Osteoblast (primary cell): Measurements from ENCODE around the gene ZNF217. TPM values are rescaled to one million over a fixed set of nuclear protein-coding genes. Genes with fewer than 3 reads are reported as not detected.
"Not testable (repeated sequence)": the region's sequence is repeated elsewhere in the genome, so short reads cannot be mapped to it uniquely, and the experiment has no call there.

Experiments
- DNase-seq: peaks from one replicate; pipeline ENCODE4 v3.0.0; 2011; ENCODE audit warnings: low spot score, mixed read lengths; ENCODE audit not compliant: insufficient read length; ENCODE audit errors: missing footprints
- H2AFZ ChIP-seq: 2 replicates; pipeline ENCODE4 v1.6.0; 2011; ENCODE audit warnings: mild to moderate bottlenecking, low read length
- H3K27ac ChIP-seq: 2 replicates; pipeline ENCODE4 v1.5.1; 2011; ENCODE audit warnings: mild to moderate bottlenecking, low read depth, low read length, moderate library complexity
- H3K27me3 ChIP-seq: 2 replicates; pipeline ENCODE4 v1.6.0; 2012; ENCODE audit warnings: mild to moderate bottlenecking, control low read depth, inconsistent platforms, low read length, moderate library complexity; ENCODE audit not compliant: insufficient read depth
- H3K36me3 ChIP-seq: 2 replicates; pipeline ENCODE4 v1.5.1; 2011; ENCODE audit warnings: mild to moderate bottlenecking, low read length, control low read depth, moderate library complexity; ENCODE audit not compliant: insufficient read depth
- H3K4me1 ChIP-seq: 2 replicates; pipeline ENCODE4 v1.5.1; 2011; ENCODE audit warnings: mild to moderate bottlenecking, low read length, control low read depth, moderate library complexity; ENCODE audit not compliant: insufficient read depth
- H3K4me2 ChIP-seq: 2 replicates; pipeline ENCODE4 v1.6.0; 2011; ENCODE audit warnings: mild to moderate bottlenecking, low read length; ENCODE audit not compliant: insufficient read depth
- H3K4me3 ChIP-seq: fragments of 200-600 bp; sonication (generic); 3 replicates; pipeline ENCODE4 v1.5.1; 2012; ENCODE audit warnings: mild to moderate bottlenecking, low read length, inconsistent platforms; ENCODE audit not compliant: insufficient read depth
- H3K79me2 ChIP-seq: 2 replicates; pipeline ENCODE4 v1.6.0; 2012; ENCODE audit warnings: mild to moderate bottlenecking, low read length, control low read depth, inconsistent platforms; ENCODE audit not compliant: insufficient read depth
- H3K9me3 ChIP-seq: 2 replicates; pipeline ENCODE4 v1.5.1; 2011; ENCODE audit warnings: low read depth, low read length, control low read depth
- H4K20me1 ChIP-seq: 2 replicates; pipeline ENCODE4 v1.6.0; 2012; ENCODE audit warnings: mild to moderate bottlenecking, low read length, control low read depth; ENCODE audit not compliant: insufficient read depth
- total RNA-seq: library from RNA; depleted of rRNA; stranded (reverse); fragments of >200 nt; gene quantifications from 2 replicates; pipeline ENCODE4 v1.2.3, GENCODE V29; 2012
- TF ChIP-seq, protein P1 (sequence below): IDR thresholded peaks from 2 replicates; pipeline ENCODE4 v1.5.1; 2011; ENCODE audit warnings: mild to moderate bottlenecking, low read depth, low read length, moderate library complexity; ENCODE audit errors: extremely low read depth

Gene ZNF217
- total RNA-seq, 1 donor: 26.4 TPM

DNA sequence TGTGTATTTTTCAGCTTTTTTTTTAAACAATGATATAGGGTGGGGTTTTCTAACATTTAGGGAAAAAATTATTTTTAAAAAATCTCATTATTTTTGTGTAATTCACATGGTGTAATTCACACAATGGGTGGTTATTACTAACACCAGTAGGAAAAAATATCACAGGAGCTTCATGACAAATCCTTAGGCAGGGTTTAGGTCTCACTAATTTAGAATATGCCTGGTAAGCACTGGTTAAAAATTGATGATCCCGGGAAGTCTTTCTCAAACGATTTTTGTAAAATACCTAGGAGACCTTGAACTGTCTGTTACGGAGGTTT is 29.5 kb upstream of the ZNF217 start:
- Histone ChIP-seq H3K36me3 (no peaks in the 10 kb centered on the region), H3K27ac (peak overlapping the region; percentile 96), H3K4me1 (peaks cover 38% of the 10 kb centered on the region), H3K27me3 (no peaks in the 10 kb centered on the region), H3K79me2 (no peaks in the 10 kb centered on the region), H3K4me3 (peak overlapping the region; percentile 68), H4K20me1 (no peaks in the 10 kb centered on the region), H2AFZ (peak overlapping the region; percentile 94), H3K9me3 (no peaks in the 10 kb centered on the region), H3K4me2 (peak overlapping the region; percentile 84)
- TF ChIP-seq, protein P1, sequence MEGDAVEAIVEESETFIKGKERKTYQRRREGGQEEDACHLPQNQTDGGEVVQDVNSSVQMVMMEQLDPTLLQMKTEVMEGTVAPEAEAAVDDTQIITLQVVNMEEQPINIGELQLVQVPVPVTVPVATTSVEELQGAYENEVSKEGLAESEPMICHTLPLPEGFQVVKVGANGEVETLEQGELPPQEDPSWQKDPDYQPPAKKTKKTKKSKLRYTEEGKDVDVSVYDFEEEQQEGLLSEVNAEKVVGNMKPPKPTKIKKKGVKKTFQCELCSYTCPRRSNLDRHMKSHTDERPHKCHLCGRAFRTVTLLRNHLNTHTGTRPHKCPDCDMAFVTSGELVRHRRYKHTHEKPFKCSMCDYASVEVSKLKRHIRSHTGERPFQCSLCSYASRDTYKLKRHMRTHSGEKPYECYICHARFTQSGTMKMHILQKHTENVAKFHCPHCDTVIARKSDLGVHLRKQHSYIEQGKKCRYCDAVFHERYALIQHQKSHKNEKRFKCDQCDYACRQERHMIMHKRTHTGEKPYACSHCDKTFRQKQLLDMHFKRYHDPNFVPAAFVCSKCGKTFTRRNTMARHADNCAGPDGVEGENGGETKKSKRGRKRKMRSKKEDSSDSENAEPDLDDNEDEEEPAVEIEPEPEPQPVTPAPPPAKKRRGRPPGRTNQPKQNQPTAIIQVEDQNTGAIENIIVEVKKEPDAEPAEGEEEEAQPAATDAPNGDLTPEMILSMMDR: no peak
- no peak for DNase-seq

DNA sequence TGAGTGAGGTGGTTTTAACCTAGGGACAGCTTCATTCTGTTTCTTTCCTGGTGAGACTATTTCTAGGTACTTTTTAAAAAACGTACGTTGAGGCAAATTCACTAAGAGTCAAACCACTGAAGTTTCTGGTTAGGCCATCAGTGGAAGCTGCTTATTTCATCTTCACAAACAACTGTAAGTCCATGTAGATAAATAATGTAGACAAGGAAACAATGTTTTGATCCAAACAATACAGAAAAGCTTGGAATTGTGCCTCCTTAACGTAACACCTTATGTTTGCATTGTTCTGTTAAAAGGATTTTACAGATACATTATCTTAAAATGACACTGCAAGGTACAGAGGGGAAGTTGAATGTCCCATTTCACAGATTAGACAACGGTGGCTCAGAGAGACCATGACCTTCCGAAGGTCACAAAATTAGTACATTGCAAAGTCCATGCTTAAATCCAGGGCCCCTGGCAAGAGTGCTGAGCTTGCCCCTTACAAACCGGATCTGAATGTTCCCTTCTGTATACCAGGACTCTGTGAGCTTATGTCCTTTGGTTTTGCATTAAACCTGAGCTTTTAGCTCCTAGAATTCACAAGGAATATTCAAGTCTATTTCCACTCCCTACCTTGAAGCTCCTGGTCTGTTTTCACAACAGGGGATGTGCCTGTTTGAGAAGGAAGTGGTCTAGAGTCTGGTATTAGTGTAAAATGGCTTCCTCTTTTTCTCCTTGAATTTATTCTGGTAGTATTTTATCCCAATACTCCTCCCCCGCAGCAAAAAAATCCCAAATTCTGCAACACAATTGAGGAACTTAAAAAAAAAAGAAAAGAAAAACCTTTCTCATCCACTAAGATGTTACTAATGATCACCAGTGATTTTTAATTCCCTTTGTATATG is 28.9 kb upstream of the ZNF217 start:
- H3K36me3 ChIP-seq: no peaks in the 10 kb centered on the region
- peak overlapping the region; percentile 96 for H3K27ac ChIP-seq
- H3K9me3 ChIP-seq: no peaks in the 10 kb centered on the region
- peaks cover 38% of the 10 kb centered on the region for H3K4me1 ChIP-seq
- no peak for DNase-seq
- peak overlapping the region; percentile 64 for H2AFZ ChIP-seq
- peak overlapping the region; percentile 21 for H3K4me2 ChIP-seq
- H3K79me2 ChIP-seq: no peaks in the 10 kb centered on the region
- H3K4me3 ChIP-seq: no peak overlapping the region
- TF ChIP-seq, protein P1: no peak
- H3K27me3 ChIP-seq: no peaks in the 10 kb centered on the region
- no peaks in the 10 kb centered on the region for H4K20me1 ChIP-seq

DNA sequence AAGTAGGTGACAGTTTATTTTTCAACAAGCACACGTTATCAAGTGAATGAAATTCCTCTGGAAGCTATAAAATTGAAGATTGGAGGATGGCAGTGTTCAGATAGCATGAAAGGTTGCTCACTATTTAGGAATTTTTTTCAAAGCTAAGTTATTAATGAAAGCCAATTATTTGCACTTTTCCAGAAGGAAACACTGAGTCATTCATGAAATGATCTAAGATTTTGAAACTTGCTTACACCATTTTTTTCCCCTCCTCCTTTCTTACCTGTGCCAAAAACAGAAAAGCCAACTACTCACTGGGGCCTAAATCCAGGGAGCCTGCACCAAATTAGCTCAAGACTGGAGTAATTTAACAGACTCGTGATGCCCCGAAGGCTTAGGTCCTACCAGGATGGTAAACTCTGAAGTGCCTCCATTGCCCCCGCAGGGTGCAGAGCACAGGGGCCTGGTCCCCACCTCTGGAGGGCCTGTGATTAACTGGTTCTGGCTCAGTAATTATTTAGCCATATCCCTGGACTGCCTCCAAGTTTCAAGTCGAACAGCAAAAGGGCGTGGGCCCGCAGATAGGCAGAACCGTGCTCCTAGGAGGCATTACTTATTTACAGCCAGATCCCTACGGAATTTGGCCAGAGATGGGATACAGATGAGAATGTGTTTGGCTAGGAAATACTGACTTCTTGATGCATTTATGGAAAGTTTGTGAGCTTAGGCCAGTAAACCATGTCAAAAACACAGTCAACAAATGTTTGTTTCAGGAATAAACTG is 28.0 kb upstream of the ZNF217 start:
- Histone ChIP-seq H3K36me3 (no peaks in the 10 kb centered on the region), H3K4me2 (peak overlapping the region; percentile 21), H2AFZ (peak overlapping the region; percentile 64), H3K79me2 (no peaks in the 10 kb centered on the region), H3K4me3 (no peak overlapping the region), H4K20me1 (no peaks in the 10 kb centered on the region), H3K27ac (peak overlapping the region; percentile 96), H3K4me1 (peaks cover 38% of the 10 kb centered on the region), H3K9me3 (no peaks in the 10 kb centered on the region), H3K27me3 (no peaks in the 10 kb centered on the region)
- peak; percentile 74 for DNase-seq
- TF ChIP-seq, protein P1: no peak

- DNase-seq, H3K36me3 ChIP-seq, H3K27me3 ChIP-seq, H3K4me2 ChIP-seq, H2AFZ ChIP-seq, H3K27ac ChIP-seq, H3K79me2 ChIP-seq, H4K20me1 ChIP-seq, H3K4me3 ChIP-seq, H3K9me3 ChIP-seq: not testable (repeated sequence)
- peaks cover 30% of the 10 kb centered on the region for H3K4me1 ChIP-seq
Observed at GRCh38 chr20:53618490-53619000, 24.9 kb upstream of the ZNF217 start.
